Tracheal epithelial cell (primary cell): Measurements from ENCODE around the gene ESR2. TPM values are rescaled to one million over a fixed set of nuclear protein-coding genes. Genes with fewer than 3 reads are reported as not detected.

Experiments used
- total RNA-seq: library from RNA; depleted of rRNA; stranded (reverse); fragments of >200 nt; gene quantifications from 2 replicates; pipeline ENCODE4 v1.2.1, GENCODE V29; 2014

Gene ESR2
- total RNA-seq, result under 0.01 and 0.24 TPM in 2 replicates

DNA sequence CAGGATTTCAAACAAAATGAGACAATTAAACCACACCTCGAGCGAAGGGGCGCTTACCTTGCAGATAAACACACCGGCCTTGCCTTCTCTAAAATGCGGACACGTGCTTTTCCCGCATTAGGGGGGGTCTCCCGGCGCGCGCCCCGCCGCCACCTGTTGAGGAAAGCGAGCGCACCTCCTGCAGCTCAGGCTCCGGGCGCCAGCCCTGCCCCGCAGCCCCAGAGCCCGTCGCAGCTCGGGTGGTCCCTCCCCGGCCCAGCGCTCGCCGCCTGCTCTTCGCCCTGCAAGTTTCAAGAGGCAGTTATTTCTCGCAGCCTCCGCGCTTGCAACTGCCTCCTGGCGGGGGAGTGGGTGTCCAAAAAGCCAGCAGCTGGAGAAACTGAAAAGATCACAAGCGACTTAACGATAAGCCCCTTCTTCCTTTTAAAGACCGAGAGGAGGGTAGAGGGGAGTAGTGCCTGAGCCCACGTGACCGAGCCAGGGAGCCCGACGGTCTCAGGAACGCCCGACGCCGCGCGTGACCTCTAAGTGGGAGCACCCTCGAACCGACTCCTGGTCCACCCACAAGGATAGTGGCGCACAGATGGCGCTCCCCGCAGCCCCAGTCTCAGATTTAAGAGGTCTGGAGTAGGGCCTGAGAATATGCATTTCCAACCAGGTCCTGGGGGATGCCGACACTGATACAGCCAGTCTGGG, at the start of gene ESR2:
TSS of gene ESR2 (minus strand) at position 396 of the 696 bp plus-strand sequence. CDS start 11,386 bp downstream, outside the sequence.

Other genes starting within 250 kb of the ESR2 start
- gene MTHFD1, start 94.0 kb upstream of the ESR2 start, total RNA-seq, result 33.0 and 40.2 TPM in 2 replicates
- gene AKAP5, start 171.1 kb upstream of the ESR2 start, total RNA-seq, result under 0.01 and 0.72 TPM in 2 replicates
- gene ZBTB25, start 209.5 kb upstream of the ESR2 start, total RNA-seq, result 4.9 and 6.0 TPM in 2 replicates
- 32.8 and 40.7 TPM in 2 replicates for gene ZBTB1, start 210.4 kb upstream of the ESR2 start, total RNA-seq
- 3.4 and 8.4 TPM in 2 replicates for gene HSPA2, start 246.4 kb upstream of the ESR2 start, total RNA-seq